Omental fat pad (tissue), 4 donors: ENCODE results near the gene SEMA6A. TPM values are rescaled to one million over a fixed set of nuclear protein-coding genes. Genes with fewer than 3 reads are reported as not detected.

Experiments used
- ATAC-seq: fragments of 150-250 bp; one replicate; pipeline ENCODE4 v1.9.1; 2016; ENCODE audit warnings: mild to moderate bottlenecking, moderate library complexity; ENCODE audit not compliant: low FRiP score
- DNase-seq: peaks from one replicate; pipeline ENCODE4 v3.0.0-alpha.2; 2019; ENCODE audit warnings: low spot score
- CTCF ChIP-seq, 3 donors: fragments of 450-650 bp; IDR thresholded peaks; one replicate each; pipeline ENCODE4 v1.5.1; 2016 to 2017; ENCODE audit warnings: antibody characterized with exemption in 3 of 3, mild to moderate bottlenecking in 3 of 3, moderate library complexity in 2 of 3
- total RNA-seq, 4 donors: library from RNA; depleted of rRNA; stranded (reverse); fragments of >200 nt; gene quantifications; one replicate each; pipeline ENCODE4 v1.1.0, GENCODE V29; 2016

SEMA6A gene
- total RNA-seq, result 10 to 100 TPM; 21.3 to 70.3 (median 40.9) TPM

GRCh38 chr5:116574367-116575325, at the start of gene SEMA6A:
SEMA6A (minus strand) TSS chr5:116574823; CDS start chr5:116504944, 69,879 bp downstream.
- DNase-seq (peak; percentile 53), ATAC-seq (peak; percentile 82)
- no peak for TF ChIP-seq CTCF (IDR thresholded peaks at IDR 0.05)

- no peak for TF ChIP-seq CTCF (IDR thresholded peaks at IDR 0.05)
- ATAC-seq, result no peak
- no peak for DNase-seq
These were observed 47.9 kb upstream of the SEMA6A start for GRCh38 chr5:116622375-116623050.

GRCh38 chr5:116621599-116621998, 47.0 kb upstream of the SEMA6A start:
- no peak for TF ChIP-seq CTCF (IDR thresholded peaks at IDR 0.05)
- ATAC-seq (no peak), DNase-seq (no peak)

GRCh38 chr5:116616876-116617275, 42.3 kb upstream of the SEMA6A start:
- no peak for TF ChIP-seq CTCF (IDR thresholded peaks at IDR 0.05)
- ATAC-seq, result no peak
- DNase-seq, result no peak

GRCh38 chr5:116614603-116614920, 39.9 kb upstream of the SEMA6A start:
- ATAC-seq (no peak), DNase-seq (no peak)
- no peak for TF ChIP-seq CTCF (IDR thresholded peaks at IDR 0.05)

GRCh38 chr5:116613445-116613844, 38.8 kb upstream of the SEMA6A start:
- DNase-seq (no peak), ATAC-seq (no peak)
- no peak for TF ChIP-seq CTCF (IDR thresholded peaks at IDR 0.05)
